Measurements from ENCODE around the gene GUCD1.
A peak's percentile ranks its signal among the peaks of the same experiment; 100 is the strongest.

GUCD1 gene

DNA sequence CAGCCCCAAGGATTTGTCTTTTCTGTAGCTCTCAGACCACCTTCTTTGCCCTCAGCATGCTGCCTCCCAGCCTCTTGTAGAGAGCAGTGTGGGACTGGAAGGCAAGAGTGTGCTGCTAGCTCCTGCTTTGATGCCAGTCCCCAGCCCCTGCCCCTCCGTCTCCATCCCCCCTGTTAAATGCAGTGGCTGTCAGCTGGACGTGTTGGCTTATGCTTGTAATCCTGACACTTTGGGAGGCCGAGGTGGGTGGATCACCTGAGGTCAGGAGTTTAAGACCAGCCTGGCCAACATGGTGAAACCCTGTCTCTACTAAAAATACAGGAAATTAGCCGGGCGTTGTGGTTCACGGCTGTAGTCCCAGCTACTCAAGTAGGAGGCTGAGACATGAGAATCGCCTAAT, 16.3 kb upstream of the GUCD1 start:
- in situ Hi-C loops (cut with MboI; ENCODE audit: low sequenced_read_pairs, unreplicated experiment) = no loop called here
- TF ChIP-seq, protein P1, sequence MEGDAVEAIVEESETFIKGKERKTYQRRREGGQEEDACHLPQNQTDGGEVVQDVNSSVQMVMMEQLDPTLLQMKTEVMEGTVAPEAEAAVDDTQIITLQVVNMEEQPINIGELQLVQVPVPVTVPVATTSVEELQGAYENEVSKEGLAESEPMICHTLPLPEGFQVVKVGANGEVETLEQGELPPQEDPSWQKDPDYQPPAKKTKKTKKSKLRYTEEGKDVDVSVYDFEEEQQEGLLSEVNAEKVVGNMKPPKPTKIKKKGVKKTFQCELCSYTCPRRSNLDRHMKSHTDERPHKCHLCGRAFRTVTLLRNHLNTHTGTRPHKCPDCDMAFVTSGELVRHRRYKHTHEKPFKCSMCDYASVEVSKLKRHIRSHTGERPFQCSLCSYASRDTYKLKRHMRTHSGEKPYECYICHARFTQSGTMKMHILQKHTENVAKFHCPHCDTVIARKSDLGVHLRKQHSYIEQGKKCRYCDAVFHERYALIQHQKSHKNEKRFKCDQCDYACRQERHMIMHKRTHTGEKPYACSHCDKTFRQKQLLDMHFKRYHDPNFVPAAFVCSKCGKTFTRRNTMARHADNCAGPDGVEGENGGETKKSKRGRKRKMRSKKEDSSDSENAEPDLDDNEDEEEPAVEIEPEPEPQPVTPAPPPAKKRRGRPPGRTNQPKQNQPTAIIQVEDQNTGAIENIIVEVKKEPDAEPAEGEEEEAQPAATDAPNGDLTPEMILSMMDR (IDR thresholded peaks at IDR 0.05; ENCODE audit: borderline replicate concordance, control extremely low read depth, extremely low read depth, insufficient read depth, missing control alignments) = no peak

DNA sequence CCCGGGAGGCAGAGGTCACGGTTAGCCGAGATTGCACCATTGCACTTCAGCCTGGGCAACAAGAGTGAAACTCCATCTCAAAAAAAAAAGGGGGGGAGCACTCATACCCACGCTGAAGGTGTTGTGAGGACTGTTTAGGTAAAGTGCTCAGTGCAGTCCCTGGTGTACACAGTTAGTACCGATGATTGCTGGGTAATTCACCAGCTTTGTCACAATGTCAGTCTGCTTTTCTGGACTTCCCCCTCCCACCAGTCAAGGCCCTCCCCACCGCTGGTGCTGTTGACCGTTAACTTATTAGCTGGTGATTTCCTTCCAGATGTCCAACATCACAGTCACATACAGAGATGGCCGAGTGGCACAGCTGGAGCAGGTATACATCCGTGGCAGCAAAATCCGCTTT, 12.7 kb upstream of the GUCD1 start:
- in situ Hi-C loops (cut with MboI; ENCODE audit: low sequenced_read_pairs, unreplicated experiment) = no loop called here
- peak; percentile 65 for DNase-seq (ENCODE audit: low spot score)

More for the DNA sequence above, 16.3 kb upstream of the GUCD1 start:
- DNase-seq (ENCODE audit: low spot score) = no peak

DNA sequence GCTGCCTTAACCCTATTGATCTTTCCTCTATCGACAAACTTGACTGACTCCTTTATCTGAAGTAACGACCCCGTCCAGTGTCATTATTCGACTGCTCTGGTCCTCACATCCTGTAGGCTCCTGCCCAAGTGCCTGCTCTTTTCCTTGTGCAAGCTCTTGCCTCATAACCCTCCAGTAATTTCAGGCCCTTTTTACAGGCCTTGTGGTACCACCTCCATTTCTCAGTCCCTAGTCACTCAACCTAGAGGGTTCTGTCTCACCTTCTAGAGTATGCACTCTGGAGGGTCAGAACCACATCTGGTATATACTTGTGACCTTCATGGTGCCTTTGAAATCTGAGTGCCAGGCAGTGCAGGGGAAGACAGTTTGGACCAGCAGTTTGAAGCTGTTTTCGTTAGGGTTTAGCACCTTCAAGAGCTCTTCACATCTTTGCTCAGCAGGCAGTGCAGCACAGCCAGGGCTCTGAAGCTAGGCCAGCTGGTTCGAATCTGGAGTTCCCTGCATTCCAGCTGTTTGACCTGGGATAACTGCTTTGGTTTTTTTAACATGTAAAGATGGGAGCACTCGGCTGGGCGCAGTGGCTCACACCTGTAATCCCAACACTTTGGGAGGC, 12.1 kb upstream of the GUCD1 start:
- TF ChIP-seq, protein P1 (IDR thresholded peaks at IDR 0.05; ENCODE audit: borderline replicate concordance, control extremely low read depth, extremely low read depth, insufficient read depth, missing control alignments) = no peak
- in situ Hi-C loops (cut with MboI; ENCODE audit: low sequenced_read_pairs, unreplicated experiment) = no loop called here
- no peak for DNase-seq (ENCODE audit: low spot score)

More for the DNA sequence above, 12.7 kb upstream of the GUCD1 start:
- TF ChIP-seq, protein P1 (IDR thresholded peaks at IDR 0.05; ENCODE audit: borderline replicate concordance, control extremely low read depth, extremely low read depth, insufficient read depth, missing control alignments) = no peak

GRCh38 chr22:24565077-24565476, 10.1 kb upstream of the GUCD1 start:
- no peak for DNase-seq (ENCODE audit: low spot score)
- in situ Hi-C loops (cut with MboI; ENCODE audit: low sequenced_read_pairs, unreplicated experiment) = no loop called here
- TF ChIP-seq, protein P1 (IDR thresholded peaks at IDR 0.05; ENCODE audit: borderline replicate concordance, control extremely low read depth, extremely low read depth, insufficient read depth, missing control alignments) = no peak

DNA sequence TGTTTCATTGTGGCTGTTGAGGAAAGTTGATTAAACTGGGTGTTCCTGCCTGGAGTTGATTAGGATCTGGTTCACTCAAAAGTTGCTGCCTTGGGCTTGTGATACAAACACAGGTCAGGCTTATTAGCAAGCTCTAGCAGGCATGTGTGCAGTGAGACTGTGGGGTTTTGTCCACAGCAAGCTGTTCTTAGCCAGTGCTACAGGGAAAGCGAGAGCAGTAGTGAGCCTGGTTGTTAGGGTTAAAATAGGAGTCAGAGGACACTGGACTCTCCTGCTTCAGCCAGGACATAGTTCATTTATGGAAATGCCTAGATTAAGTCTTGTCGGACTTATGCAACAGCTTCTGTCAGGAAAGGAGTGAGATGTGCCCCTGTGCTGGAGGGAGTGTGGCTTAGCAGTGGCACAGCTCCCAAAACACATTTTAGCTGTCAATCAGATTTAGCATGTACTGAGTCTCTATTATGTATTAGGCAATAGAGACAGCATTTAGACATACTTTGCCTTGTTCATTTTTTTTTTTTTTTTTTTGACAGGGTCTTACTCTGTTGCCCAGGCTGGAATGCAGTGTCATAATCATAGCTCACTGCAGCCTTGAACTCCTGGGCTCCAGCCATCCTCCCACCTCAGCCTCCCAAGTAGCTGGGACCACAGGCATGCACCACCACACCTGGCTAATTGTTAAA, 9.6 kb upstream of the GUCD1 start:
- no peak for DNase-seq (ENCODE audit: low spot score)
- in situ Hi-C loops (cut with MboI; ENCODE audit: low sequenced_read_pairs, unreplicated experiment) = no loop called here
- TF ChIP-seq, protein P1 (IDR thresholded peaks at IDR 0.05; ENCODE audit: borderline replicate concordance, control extremely low read depth, extremely low read depth, insufficient read depth, missing control alignments) = no peak

- no peak for DNase-seq (ENCODE audit: low spot score)
- TF ChIP-seq, protein P1 (IDR thresholded peaks at IDR 0.05; ENCODE audit: borderline replicate concordance, control extremely low read depth, extremely low read depth, insufficient read depth, missing control alignments) = no peak
- in situ Hi-C loops (cut with MboI; ENCODE audit: low sequenced_read_pairs, unreplicated experiment) = no loop called here
Measured at GRCh38 chr22:24563246-24563645, 8.3 kb upstream of the GUCD1 start.

Data from GM13976 (cell line).